ENCODE data around the gene PARP14. TPM values are rescaled to one million over a fixed set of nuclear protein-coding genes. Genes with fewer than 3 reads are reported as not detected.

Gene PARP14
- total and polyA plus RNA-seq, 10 of the 15 experiments (the other 5 are each of a cell fraction or from before 2014, with no cell fraction given), result 21.6 to 189 (median 92.7) TPM

DNA sequence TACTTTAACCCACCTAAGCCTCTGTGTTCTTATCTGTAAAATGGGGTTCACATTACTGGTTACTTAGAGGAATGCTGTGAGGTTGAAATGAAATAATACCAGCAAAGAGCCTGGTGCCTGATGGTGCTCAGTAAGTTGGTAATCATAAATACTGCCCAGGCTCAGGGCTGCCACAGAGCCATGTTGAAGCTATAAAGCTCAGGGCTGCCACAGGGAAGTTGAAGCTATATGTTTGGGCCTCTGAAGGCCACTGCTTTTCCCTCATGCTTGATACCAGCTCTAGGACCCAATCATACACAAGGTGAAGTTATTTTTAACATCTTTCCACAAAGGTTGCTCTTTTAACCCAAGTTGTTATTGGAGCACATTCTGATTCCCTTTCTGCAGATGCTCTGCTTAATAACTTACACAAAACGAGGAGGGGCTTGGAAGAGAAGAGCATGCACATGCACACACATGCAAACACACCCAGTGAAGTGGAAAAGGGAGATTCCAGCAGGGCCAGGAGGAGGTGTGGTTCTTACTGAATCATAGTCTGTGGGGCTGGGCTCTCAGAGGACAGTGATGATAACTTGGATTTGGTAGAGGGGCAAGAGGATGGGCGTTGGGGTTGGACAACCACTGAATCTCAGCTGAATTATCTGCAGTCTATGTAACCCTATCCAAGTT lies 17.4 kb downstream of the PARP14 start (continued):
- TF ChIP-seq, protein P1, sequence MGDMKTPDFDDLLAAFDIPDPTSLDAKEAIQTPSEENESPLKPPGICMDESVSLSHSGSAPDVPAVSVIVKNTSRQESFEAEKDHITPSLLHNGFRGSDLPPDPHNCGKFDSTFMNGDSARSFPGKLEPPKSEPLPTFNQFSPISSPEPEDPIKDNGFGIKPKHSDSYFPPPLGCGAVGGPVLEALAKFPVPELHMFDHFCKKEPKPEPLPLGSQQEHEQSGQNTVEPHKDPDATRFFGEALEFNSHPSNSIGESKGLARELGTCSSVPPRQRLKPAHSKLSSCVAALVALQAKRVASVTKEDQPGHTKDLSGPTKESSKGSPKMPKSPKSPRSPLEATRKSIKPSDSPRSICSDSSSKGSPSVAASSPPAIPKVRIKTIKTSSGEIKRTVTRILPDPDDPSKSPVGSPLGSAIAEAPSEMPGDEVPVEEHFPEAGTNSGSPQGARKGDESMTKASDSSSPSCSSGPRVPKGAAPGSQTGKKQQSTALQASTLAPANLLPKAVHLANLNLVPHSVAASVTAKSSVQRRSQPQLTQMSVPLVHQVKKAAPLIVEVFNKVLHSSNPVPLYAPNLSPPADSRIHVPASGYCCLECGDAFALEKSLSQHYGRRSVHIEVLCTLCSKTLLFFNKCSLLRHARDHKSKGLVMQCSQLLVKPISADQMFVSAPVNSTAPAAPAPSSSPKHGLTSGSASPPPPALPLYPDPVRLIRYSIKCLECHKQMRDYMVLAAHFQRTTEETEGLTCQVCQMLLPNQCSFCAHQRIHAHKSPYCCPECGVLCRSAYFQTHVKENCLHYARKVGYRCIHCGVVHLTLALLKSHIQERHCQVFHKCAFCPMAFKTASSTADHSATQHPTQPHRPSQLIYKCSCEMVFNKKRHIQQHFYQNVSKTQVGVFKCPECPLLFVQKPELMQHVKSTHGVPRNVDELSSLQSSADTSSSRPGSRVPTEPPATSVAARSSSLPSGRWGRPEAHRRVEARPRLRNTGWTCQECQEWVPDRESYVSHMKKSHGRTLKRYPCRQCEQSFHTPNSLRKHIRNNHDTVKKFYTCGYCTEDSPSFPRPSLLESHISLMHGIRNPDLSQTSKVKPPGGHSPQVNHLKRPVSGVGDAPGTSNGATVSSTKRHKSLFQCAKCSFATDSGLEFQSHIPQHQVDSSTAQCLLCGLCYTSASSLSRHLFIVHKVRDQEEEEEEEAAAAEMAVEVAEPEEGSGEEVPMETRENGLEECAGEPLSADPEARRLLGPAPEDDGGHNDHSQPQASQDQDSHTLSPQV (IDR thresholded peaks at IDR 0.05), result no peak
- no peak for TF ChIP-seq FOXK2 (IDR thresholded peaks at IDR 0.05)
- TF ChIP-seq, protein P2, sequence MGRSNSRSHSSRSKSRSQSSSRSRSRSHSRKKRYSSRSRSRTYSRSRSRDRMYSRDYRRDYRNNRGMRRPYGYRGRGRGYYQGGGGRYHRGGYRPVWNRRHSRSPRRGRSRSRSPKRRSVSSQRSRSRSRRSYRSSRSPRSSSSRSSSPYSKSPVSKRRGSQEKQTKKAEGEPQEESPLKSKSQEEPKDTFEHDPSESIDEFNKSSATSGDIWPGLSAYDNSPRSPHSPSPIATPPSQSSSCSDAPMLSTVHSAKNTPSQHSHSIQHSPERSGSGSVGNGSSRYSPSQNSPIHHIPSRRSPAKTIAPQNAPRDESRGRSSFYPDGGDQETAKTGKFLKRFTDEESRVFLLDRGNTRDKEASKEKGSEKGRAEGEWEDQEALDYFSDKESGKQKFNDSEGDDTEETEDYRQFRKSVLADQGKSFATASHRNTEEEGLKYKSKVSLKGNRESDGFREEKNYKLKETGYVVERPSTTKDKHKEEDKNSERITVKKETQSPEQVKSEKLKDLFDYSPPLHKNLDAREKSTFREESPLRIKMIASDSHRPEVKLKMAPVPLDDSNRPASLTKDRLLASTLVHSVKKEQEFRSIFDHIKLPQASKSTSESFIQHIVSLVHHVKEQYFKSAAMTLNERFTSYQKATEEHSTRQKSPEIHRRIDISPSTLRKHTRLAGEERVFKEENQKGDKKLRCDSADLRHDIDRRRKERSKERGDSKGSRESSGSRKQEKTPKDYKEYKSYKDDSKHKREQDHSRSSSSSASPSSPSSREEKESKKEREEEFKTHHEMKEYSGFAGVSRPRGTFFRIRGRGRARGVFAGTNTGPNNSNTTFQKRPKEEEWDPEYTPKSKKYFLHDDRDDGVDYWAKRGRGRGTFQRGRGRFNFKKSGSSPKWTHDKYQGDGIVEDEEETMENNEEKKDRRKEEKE (IDR thresholded peaks at IDR 0.05), result no peak
- TF ChIP-seq GATAD2B (conservative IDR thresholded peaks at IDR 0.05; ENCODE audit: low read depth), result no peak
- no peak for TF ChIP-seq NRF1 (conservative IDR thresholded peaks at IDR 0.05; ENCODE audit: low read depth, low read length)
- TF ChIP-seq, protein P3, sequence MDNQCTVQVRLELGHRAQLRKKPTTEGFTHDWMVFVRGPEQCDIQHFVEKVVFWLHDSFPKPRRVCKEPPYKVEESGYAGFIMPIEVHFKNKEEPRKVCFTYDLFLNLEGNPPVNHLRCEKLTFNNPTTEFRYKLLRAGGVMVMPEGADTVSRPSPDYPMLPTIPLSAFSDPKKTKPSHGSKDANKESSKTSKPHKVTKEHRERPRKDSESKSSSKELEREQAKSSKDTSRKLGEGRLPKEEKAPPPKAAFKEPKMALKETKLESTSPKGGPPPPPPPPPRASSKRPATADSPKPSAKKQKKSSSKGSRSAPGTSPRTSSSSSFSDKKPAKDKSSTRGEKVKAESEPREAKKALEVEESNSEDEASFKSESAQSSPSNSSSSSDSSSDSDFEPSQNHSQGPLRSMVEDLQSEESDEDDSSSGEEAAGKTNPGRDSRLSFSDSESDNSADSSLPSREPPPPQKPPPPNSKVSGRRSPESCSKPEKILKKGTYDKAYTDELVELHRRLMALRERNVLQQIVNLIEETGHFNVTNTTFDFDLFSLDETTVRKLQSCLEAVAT (IDR thresholded peaks at IDR 0.05), result no peak
- TF ChIP-seq ZNF24 (IDR thresholded peaks at IDR 0.05), result no peak
- TF ChIP-seq SRF (IDR thresholded peaks at IDR 0.05; ENCODE audit: low read depth in 2 of 2, low read length in 2 of 2), result no peak
- TF ChIP-seq EGR1 (IDR thresholded peaks at IDR 0.05; ENCODE audit: borderline replicate concordance in 1 of 2, low read depth in 2 of 2, low read length in 2 of 2), result no peak
- no peak for TF ChIP-seq SREBF1 (IDR thresholded peaks at IDR 0.05; ENCODE audit: low read length)
- TF ChIP-seq SMC3 (IDR thresholded peaks at IDR 0.05; ENCODE audit: borderline replicate concordance, low read length), result no peak
- TF ChIP-seq, protein P4, sequence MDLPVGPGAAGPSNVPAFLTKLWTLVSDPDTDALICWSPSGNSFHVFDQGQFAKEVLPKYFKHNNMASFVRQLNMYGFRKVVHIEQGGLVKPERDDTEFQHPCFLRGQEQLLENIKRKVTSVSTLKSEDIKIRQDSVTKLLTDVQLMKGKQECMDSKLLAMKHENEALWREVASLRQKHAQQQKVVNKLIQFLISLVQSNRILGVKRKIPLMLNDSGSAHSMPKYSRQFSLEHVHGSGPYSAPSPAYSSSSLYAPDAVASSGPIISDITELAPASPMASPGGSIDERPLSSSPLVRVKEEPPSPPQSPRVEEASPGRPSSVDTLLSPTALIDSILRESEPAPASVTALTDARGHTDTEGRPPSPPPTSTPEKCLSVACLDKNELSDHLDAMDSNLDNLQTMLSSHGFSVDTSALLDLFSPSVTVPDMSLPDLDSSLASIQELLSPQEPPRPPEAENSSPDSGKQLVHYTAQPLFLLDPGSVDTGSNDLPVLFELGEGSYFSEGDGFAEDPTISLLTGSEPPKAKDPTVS (IDR thresholded peaks at IDR 0.05; ENCODE audit: low read depth, low read length), result no peak
- TF ChIP-seq, protein P5, sequence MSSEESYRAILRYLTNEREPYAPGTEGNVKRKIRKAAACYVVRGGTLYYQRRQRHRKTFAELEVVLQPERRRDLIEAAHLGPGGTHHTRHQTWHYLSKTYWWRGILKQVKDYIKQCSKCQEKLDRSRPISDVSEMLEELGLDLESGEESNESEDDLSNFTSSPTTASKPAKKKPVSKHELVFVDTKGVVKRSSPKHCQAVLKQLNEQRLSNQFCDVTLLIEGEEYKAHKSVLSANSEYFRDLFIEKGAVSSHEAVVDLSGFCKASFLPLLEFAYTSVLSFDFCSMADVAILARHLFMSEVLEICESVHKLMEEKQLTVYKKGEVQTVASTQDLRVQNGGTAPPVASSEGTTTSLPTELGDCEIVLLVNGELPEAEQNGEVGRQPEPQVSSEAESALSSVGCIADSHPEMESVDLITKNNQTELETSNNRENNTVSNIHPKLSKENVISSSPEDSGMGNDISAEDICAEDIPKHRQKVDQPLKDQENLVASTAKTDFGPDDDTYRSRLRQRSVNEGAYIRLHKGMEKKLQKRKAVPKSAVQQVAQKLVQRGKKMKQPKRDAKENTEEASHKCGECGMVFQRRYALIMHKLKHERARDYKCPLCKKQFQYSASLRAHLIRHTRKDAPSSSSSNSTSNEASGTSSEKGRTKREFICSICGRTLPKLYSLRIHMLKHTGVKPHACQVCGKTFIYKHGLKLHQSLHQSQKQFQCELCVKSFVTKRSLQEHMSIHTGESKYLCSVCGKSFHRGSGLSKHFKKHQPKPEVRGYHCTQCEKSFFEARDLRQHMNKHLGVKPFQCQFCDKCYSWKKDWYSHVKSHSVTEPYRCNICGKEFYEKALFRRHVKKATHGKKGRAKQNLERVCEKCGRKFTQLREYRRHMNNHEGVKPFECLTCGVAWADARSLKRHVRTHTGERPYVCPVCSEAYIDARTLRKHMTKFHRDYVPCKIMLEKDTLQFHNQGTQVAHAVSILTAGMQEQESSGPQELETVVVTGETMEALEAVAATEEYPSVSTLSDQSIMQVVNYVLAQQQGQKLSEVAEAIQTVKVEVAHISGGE (CRISPR knock-in tag; IDR thresholded peaks at IDR 0.05), result no peak
- TF ChIP-seq KDM1A (IDR thresholded peaks at IDR 0.05; ENCODE audit: borderline replicate concordance), result no peak

All from GM12878 (cell line).